Activated CD4-positive, alpha-beta T cell treated with anti-CD3 and anti-CD28 coated beads, Interleukin-2, amount 50 U/mL, for 1 hour (primary cell): Measurements from ENCODE around the gene PLCB2.

ENCODE experiments used
- DNase-seq: peaks from one replicate; pipeline ENCODE4 v3.0.0-alpha.2; 2020

PLCB2 gene

GRCh38 chr15:40340038-40340739 lies 32.5 kb upstream of the PLCB2 start:
- no peak for DNase-seq

- no peak for DNase-seq
Measured at GRCh38 chr15:40339621-40339945, 31.8 kb upstream of the PLCB2 start.

GRCh38 chr15:40338921-40339620 lies 31.3 kb upstream of the PLCB2 start:
- no peak for DNase-seq

- DNase-seq = peak; percentile 75
Measured at GRCh38 chr15:40338041-40338657, 30.4 kb upstream of the PLCB2 start.

- DNase-seq = no peak
Measured at GRCh38 chr15:40337597-40337996, 29.9 kb upstream of the PLCB2 start.

GRCh38 chr15:40336744-40337122 lies 29.0 kb upstream of the PLCB2 start:
- no peak for DNase-seq

GRCh38 chr15:40335938-40336743 lies 28.4 kb upstream of the PLCB2 start:
- no peak for DNase-seq

- no peak for DNase-seq
Measured at GRCh38 chr15:40334941-40335795, 27.4 kb upstream of the PLCB2 start.

GRCh38 chr15:40334541-40334940 lies 26.8 kb upstream of the PLCB2 start:
- no peak for DNase-seq

- DNase-seq = no peak
Measured at GRCh38 chr15:40333922-40334492, 26.3 kb upstream of the PLCB2 start.

- no peak for DNase-seq
Measured at GRCh38 chr15:40332113-40332781, 24.5 kb upstream of the PLCB2 start.

- no peak for DNase-seq
Measured at GRCh38 chr15:40331637-40332036, 23.9 kb upstream of the PLCB2 start.

GRCh38 chr15:40331026-40331425 lies 23.3 kb upstream of the PLCB2 start:
- DNase-seq = no peak

- no peak for DNase-seq
Measured at GRCh38 chr15:40330368-40330836, 22.7 kb upstream of the PLCB2 start.

- DNase-seq = no peak
Measured at GRCh38 chr15:40329804-40330203, 22.1 kb upstream of the PLCB2 start.

- no peak for DNase-seq
Measured at GRCh38 chr15:40328751-40329150, 21.0 kb upstream of the PLCB2 start.

- DNase-seq = no peak
Measured at GRCh38 chr15:40328176-40328575, 20.4 kb upstream of the PLCB2 start.

- DNase-seq = no peak
Measured at GRCh38 chr15:40327457-40327856, 19.7 kb upstream of the PLCB2 start.

- DNase-seq = no peak
Measured at GRCh38 chr15:40325700-40326099, 18.0 kb upstream of the PLCB2 start.

GRCh38 chr15:40325188-40325587 lies 17.5 kb upstream of the PLCB2 start:
- DNase-seq = no peak
